ENCODE measurements around the gene SNED1. TPM values are rescaled to one million over a fixed set of nuclear protein-coding genes. Genes with fewer than 3 reads are reported as not detected.

The SNED1 gene
- total and polyA plus RNA-seq, 2 experiments from 2014 or later, result 1.5 to 2.8 TPM

DNA sequence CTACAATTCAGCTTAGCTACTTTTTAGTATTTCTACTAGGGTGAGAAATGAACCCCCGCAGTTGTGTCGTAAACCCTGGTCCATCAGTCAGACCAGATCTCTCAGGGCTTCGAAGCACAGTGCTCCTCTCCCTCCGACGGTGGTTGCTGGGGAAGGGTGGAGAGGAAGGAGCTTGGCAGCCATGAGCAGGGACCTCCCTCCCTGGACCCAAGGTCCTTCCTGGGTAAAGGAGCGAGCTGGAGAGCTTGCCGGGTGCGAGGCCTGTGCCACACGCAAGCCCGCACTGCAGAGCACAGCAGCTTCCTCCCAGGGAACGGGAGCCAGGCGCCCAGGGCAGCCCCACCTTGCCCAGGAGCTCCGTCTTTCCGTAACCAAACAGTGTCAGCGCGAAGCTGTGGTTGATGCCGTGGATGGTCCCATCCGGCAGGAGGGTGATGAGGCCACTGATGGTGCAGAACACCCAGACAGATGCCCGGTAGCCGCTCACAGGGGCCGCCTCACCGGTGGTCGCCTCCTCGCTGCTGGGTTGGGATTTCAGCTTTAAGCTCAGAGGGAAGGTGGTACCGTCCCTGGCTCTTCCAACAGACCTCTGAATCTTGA lies 138.3 kb downstream of the SNED1 start:
- Histone ChIP-seq H3K4me2 (no peak overlapping the region), H3K79me2 (replicated peaks; ENCODE audit: insufficient read depth) (0 out of 2 replicates have a peak, but pooled peaks cover under 1% of the 10 kb centered on the region), H3K27ac (ENCODE audit: low read depth) (no peak overlapping the region), H3K4me1 (ENCODE audit: insufficient read depth) (no peaks in the 10 kb centered on the region), H4K20me1 (replicated peaks; ENCODE audit: insufficient read depth) (no peaks in the 10 kb centered on the region), H2AFZ (no peak overlapping the region), H3K36me3 (ENCODE audit: insufficient read depth) (peaks cover 17% of the 10 kb centered on the region), H3K27me3 (ENCODE audit: insufficient read depth) (no peaks in the 10 kb centered on the region), H3K9me2 (ENCODE audit: insufficient read depth) (no peaks in the 10 kb centered on the region), H3K4me3 (no peak overlapping the region), H3F3A (replicated peaks; ENCODE audit: low read depth) (no peaks in the 10 kb centered on the region)
- Mint-ChIP-seq H3K4me3 (no peak overlapping the region), H3K9me3 (no peaks in the 10 kb centered on the region), H3K4me1 (no peaks in the 10 kb centered on the region), H3K36me3 (ENCODE audit: low read depth) (peaks cover 57% of the 10 kb centered on the region), H3K27me3 (ENCODE audit: insufficient read depth, low read depth, poor library complexity) (no peaks in the 10 kb centered on the region), H3K27ac (no peak overlapping the region)
- ATAC-seq (no peak), DNase-seq (ENCODE audit: low spot score) (no peak)
- TF ChIP-seq, protein P1, sequence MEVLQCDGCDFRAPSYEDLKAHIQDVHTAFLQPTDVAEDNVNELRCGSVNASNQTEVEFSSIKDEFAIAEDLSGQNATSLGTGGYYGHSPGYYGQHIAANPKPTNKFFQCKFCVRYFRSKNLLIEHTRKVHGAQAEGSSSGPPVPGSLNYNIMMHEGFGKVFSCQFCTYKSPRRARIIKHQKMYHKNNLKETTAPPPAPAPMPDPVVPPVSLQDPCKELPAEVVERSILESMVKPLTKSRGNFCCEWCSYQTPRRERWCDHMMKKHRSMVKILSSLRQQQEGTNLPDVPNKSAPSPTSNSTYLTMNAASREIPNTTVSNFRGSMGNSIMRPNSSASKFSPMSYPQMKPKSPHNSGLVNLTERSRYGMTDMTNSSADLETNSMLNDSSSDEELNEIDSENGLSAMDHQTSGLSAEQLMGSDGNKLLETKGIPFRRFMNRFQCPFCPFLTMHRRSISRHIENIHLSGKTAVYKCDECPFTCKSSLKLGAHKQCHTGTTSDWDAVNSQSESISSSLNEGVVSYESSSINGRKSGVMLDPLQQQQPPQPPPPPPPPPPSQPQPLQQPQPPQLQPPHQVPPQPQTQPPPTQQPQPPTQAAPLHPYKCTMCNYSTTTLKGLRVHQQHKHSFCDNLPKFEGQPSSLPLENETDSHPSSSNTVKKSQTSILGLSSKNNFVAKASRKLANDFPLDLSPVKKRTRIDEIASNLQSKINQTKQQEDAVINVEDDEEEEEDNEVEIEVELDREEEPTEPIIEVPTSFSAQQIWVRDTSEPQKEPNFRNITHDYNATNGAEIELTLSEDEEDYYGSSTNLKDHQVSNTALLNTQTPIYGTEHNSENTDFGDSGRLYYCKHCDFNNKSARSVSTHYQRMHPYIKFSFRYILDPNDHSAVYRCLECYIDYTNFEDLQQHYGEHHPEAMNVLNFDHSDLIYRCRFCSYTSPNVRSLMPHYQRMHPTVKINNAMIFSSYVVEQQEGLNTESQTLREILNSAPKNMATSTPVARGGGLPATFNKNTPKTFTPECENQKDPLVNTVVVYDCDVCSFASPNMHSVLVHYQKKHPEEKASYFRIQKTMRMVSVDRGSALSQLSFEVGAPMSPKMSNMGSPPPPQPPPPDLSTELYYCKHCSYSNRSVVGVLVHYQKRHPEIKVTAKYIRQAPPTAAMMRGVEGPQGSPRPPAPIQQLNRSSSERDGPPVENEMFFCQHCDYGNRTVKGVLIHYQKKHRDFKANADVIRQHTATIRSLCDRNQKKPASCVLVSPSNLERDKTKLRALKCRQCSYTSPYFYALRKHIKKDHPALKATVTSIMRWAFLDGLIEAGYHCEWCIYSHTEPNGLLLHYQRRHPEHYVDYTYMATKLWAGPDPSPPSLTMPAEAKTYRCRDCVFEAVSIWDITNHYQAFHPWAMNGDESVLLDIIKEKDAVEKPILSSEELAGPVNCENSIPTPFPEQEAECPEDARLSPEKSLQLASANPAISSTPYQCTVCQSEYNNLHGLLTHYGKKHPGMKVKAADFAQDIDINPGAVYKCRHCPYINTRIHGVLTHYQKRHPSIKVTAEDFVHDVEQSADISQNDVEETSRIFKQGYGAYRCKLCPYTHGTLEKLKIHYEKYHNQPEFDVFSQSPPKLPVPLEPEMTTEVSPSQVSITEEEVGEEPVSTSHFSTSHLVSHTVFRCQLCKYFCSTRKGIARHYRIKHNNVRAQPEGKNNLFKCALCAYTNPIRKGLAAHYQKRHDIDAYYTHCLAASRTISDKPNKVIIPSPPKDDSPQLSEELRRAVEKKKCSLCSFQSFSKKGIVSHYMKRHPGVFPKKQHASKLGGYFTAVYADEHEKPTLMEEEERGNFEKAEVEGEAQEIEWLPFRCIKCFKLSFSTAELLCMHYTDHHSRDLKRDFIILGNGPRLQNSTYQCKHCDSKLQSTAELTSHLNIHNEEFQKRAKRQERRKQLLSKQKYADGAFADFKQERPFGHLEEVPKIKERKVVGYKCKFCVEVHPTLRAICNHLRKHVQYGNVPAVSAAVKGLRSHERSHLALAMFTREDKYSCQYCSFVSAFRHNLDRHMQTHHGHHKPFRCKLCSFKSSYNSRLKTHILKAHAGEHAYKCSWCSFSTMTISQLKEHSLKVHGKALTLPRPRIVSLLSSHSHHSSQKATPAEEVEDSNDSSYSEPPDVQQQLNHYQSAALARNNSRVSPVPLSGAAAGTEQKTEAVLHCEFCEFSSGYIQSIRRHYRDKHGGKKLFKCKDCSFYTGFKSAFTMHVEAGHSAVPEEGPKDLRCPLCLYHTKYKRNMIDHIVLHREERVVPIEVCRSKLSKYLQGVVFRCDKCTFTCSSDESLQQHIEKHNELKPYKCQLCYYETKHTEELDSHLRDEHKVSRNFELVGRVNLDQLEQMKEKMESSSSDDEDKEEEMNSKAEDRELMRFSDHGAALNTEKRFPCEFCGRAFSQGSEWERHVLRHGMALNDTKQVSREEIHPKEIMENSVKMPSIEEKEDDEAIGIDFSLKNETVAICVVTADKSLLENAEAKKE (CRISPR knock-in tag; IDR thresholded peaks at IDR 0.05), result no peak
- TF ChIP-seq, protein P2, sequence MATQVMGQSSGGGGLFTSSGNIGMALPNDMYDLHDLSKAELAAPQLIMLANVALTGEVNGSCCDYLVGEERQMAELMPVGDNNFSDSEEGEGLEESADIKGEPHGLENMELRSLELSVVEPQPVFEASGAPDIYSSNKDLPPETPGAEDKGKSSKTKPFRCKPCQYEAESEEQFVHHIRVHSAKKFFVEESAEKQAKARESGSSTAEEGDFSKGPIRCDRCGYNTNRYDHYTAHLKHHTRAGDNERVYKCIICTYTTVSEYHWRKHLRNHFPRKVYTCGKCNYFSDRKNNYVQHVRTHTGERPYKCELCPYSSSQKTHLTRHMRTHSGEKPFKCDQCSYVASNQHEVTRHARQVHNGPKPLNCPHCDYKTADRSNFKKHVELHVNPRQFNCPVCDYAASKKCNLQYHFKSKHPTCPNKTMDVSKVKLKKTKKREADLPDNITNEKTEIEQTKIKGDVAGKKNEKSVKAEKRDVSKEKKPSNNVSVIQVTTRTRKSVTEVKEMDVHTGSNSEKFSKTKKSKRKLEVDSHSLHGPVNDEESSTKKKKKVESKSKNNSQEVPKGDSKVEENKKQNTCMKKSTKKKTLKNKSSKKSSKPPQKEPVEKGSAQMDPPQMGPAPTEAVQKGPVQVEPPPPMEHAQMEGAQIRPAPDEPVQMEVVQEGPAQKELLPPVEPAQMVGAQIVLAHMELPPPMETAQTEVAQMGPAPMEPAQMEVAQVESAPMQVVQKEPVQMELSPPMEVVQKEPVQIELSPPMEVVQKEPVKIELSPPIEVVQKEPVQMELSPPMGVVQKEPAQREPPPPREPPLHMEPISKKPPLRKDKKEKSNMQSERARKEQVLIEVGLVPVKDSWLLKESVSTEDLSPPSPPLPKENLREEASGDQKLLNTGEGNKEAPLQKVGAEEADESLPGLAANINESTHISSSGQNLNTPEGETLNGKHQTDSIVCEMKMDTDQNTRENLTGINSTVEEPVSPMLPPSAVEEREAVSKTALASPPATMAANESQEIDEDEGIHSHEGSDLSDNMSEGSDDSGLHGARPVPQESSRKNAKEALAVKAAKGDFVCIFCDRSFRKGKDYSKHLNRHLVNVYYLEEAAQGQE (IDR thresholded peaks at IDR 0.05; ENCODE audit: unreplicated experiment), result no peak
- no peak for TF ChIP-seq CREB1 (CRISPR knock-in tag; IDR thresholded peaks at IDR 0.05; ENCODE audit: low read depth)
- no peak for TF ChIP-seq JUNB (IDR thresholded peaks at IDR 0.05; ENCODE audit: unreplicated experiment)
- no peak for TF ChIP-seq ZNF331 (CRISPR knock-in tag; IDR thresholded peaks at IDR 0.05; ENCODE audit: low read depth)
- TF ChIP-seq EZH2phosphoT487 (IDR thresholded peaks at IDR 0.05; ENCODE audit: unreplicated experiment), result no peak
- no peak for TF ChIP-seq NANOG (IDR thresholded peaks at IDR 0.05; ENCODE audit: borderline replicate concordance)
- no peak for TF ChIP-seq STAT1 (IDR thresholded peaks at IDR 0.05; ENCODE audit: unreplicated experiment)
- TF ChIP-seq ZNF114 (CRISPR knock-in tag; IDR thresholded peaks at IDR 0.05), result no peak
- TF ChIP-seq POLR2AphosphoS5 (IDR thresholded peaks at IDR 0.05; ENCODE audit: low read depth), result no peak
- no peak for TF ChIP-seq EZH2 (IDR thresholded peaks at IDR 0.05; ENCODE audit: low read depth, unreplicated experiment)
- TF ChIP-seq, protein P3, sequence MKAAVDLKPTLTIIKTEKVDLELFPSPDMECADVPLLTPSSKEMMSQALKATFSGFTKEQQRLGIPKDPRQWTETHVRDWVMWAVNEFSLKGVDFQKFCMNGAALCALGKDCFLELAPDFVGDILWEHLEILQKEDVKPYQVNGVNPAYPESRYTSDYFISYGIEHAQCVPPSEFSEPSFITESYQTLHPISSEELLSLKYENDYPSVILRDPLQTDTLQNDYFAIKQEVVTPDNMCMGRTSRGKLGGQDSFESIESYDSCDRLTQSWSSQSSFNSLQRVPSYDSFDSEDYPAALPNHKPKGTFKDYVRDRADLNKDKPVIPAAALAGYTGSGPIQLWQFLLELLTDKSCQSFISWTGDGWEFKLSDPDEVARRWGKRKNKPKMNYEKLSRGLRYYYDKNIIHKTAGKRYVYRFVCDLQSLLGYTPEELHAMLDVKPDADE (IDR thresholded peaks at IDR 0.05), result no peak
- TF ChIP-seq, protein P4, sequence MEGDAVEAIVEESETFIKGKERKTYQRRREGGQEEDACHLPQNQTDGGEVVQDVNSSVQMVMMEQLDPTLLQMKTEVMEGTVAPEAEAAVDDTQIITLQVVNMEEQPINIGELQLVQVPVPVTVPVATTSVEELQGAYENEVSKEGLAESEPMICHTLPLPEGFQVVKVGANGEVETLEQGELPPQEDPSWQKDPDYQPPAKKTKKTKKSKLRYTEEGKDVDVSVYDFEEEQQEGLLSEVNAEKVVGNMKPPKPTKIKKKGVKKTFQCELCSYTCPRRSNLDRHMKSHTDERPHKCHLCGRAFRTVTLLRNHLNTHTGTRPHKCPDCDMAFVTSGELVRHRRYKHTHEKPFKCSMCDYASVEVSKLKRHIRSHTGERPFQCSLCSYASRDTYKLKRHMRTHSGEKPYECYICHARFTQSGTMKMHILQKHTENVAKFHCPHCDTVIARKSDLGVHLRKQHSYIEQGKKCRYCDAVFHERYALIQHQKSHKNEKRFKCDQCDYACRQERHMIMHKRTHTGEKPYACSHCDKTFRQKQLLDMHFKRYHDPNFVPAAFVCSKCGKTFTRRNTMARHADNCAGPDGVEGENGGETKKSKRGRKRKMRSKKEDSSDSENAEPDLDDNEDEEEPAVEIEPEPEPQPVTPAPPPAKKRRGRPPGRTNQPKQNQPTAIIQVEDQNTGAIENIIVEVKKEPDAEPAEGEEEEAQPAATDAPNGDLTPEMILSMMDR (conservative IDR thresholded peaks at IDR 0.05; ENCODE audit: low read depth in 2 of 2), result no peak

All from GM23338 (cell line).